HepG2 (cell line): Measurements from ENCODE around the gene MGA. TPM values are rescaled to one million over a fixed set of nuclear protein-coding genes. Genes with fewer than 3 reads are reported as not detected.

Source experiments
- ARID3A ChIP-seq: IDR thresholded peaks from 2 replicates; pipeline ENCODE4 v1.6.1; 2012; ENCODE audit warnings: low read depth, low read length, improper control_type of control experiment
- ARID4A ChIP-seq: sonication (generic); formaldehyde crosslinking; IDR thresholded peaks from 2 replicates; pipeline ENCODE4 v1.5.0; 2020; ENCODE audit warnings: mild to moderate bottlenecking, missing genetic modification reagents, borderline replicate concordance
- CCDC6 ChIP-seq: sonication (generic); formaldehyde crosslinking; IDR thresholded peaks from 2 replicates; pipeline ENCODE4 v1.8.1; 2022; ENCODE audit warnings: mild to moderate bottlenecking, missing genetic modification reagents, moderate library complexity
- CREM ChIP-seq, 2 experiments: sonication (generic) in 1 of 2; formaldehyde crosslinking in 1 of 2; IDR thresholded peaks; 2 replicates each; pipeline versions ENCODE4 v1.4.0 to v1.6.1; 2016 to 2020; ENCODE audit warnings: antibody characterized with exemption in 1 of 2, mild to moderate bottlenecking in 1 of 2, missing genetic modification reagents in 1 of 2
- GATAD2A ChIP-seq: IDR thresholded peaks from 2 replicates; pipeline ENCODE4 v1.6.1; 2016
- HNRNPLL ChIP-seq: fragments of 200-400 bp; formaldehyde crosslinking; IDR thresholded peaks from 2 replicates; pipeline ENCODE4 v1.6.1; 2017; ENCODE audit warnings: mild to moderate bottlenecking, low read depth, low read length; ENCODE audit not compliant: poor library complexity, severe bottlenecking
- KAT7 ChIP-seq: IDR thresholded peaks from 2 replicates; pipeline ENCODE4 v1.6.1; 2018; ENCODE audit warnings: borderline replicate concordance, missing compliant biosample characterization
- NKX3-1 ChIP-seq: sonication (generic); formaldehyde crosslinking; IDR thresholded peaks from 2 replicates; pipeline ENCODE4 v1.5.0; 2020; ENCODE audit warnings: missing genetic modification reagents
- PAF1 ChIP-seq: IDR thresholded peaks from 2 replicates; pipeline ENCODE4 v1.6.1; 2016; ENCODE audit warnings: missing genetic modification reagents, missing compliant biosample characterization
- PRDM4 ChIP-seq: sonication (generic); formaldehyde crosslinking; IDR thresholded peaks from 2 replicates; pipeline ENCODE4 v1.9.0; 2021; ENCODE audit warnings: missing genetic modification reagents, borderline replicate concordance
- SIN3A ChIP-seq: IDR thresholded peaks from 2 replicates; pipeline ENCODE4 v1.6.1; 2011; ENCODE audit warnings: low read depth, mild to moderate bottlenecking, control low read depth, low read length, borderline replicate concordance
- SSRP1 ChIP-seq: IDR thresholded peaks from 2 replicates; pipeline ENCODE4 v1.6.1; 2016; ENCODE audit warnings: control low read depth
- ZMYM4 ChIP-seq: sonication (generic); formaldehyde crosslinking; IDR thresholded peaks from 2 replicates; pipeline ENCODE4 v1.8.1; 2023; ENCODE audit warnings: mild to moderate bottlenecking, missing genetic modification reagents
- ZNF10 ChIP-seq: sonication (generic); formaldehyde crosslinking; IDR thresholded peaks from 2 replicates; pipeline ENCODE4 v1.4.0; 2020; ENCODE audit warnings: mild to moderate bottlenecking, low read depth, missing genetic modification reagents, borderline replicate concordance
- ZNF124 ChIP-seq: sonication (generic); formaldehyde crosslinking; IDR thresholded peaks from 2 replicates; pipeline ENCODE4 v1.4.0; 2020; ENCODE audit warnings: missing genetic modification reagents
- ZNF275 ChIP-seq: sonication (generic); formaldehyde crosslinking; IDR thresholded peaks from 2 replicates; pipeline ENCODE4 v1.8.0; 2022; ENCODE audit warnings: missing genetic modification reagents, mild to moderate bottlenecking, inconsistent platforms, borderline replicate concordance
- ZNF607 ChIP-seq: sonication (generic); formaldehyde crosslinking; IDR thresholded peaks from 2 replicates; pipeline ENCODE4 v1.5.1; 2020; ENCODE audit warnings: missing genetic modification reagents, mild to moderate bottlenecking, borderline replicate concordance
- ZNF775 ChIP-seq: sonication (generic); formaldehyde crosslinking; IDR thresholded peaks from 2 replicates; pipeline ENCODE4 v1.4.0; 2020; ENCODE audit warnings: missing genetic modification reagents, mild to moderate bottlenecking, moderate library complexity, borderline replicate concordance
- ZSCAN22 ChIP-seq: sonication (generic); formaldehyde crosslinking; IDR thresholded peaks from 2 replicates; pipeline ENCODE4 v1.4.0; 2020; ENCODE audit warnings: mild to moderate bottlenecking, missing genetic modification reagents
- polyA plus RNA-seq, 8 experiments: library from polyadenylated mRNA; depleted of rRNA in 3 of 8; stranded (reverse) in 7 of 8; unstranded in 1 of 8; fragments of >200 nt; fragmentation: Illumina TruSeq in 4 of 8; extraction: Trizol in 4 of 8; gene quantifications; 2 replicates each; pipeline versions ENCODE4 v1.2.1 to v1.2.3, GENCODE V29; 2011 to 2016; ENCODE audit warnings: low read depth in 4 of 8, missing spikeins in 1 of 8, mixed read lengths in 1 of 8; ENCODE audit not compliant: insufficient read depth in 1 of 8
- total RNA-seq, 5 experiments: library from RNA; depleted of rRNA; stranded (reverse); fragments of >200 nt; fragmentation: Illumina TruSeq; extraction: Trizol; gene quantifications; 2 replicates each; pipeline ENCODE4 v1.2.3, GENCODE V29; 2016; ENCODE audit warnings: low read depth in 1 of 5

The MGA gene
- total and polyA plus RNA-seq, 2 of the 13 experiments (the other 11 are each of a cell fraction or from before 2014, with no cell fraction given): 5.3 to 59.0 TPM

GRCh38 chr15:41774062-41774881 is 114.1 kb downstream of the MGA start, which contains the start of gene MAPKBP1 (continued):
- no peak for TF ChIP-seq PRDM4 (CRISPR knock-in tag)
- no peak; the same call in 1 of the 2 replicates for TF ChIP-seq SIN3A
- peak; percentile 57; the same call in 1 of the 2 replicates for TF ChIP-seq SSRP1
- TF ChIP-seq PAF1 (CRISPR knock-in tag): 0 out of 2 replicates have a peak, but pooled peaks have one; percentile 68
- TF ChIP-seq CREM (IDR thresholded peaks at IDR 0.05): no peak
- TF ChIP-seq CREM (CRISPR knock-in tag; IDR thresholded peaks at IDR 0.05): no peak
- peak; percentile 96 for TF ChIP-seq ZSCAN22 (CRISPR knock-in tag)
- TF ChIP-seq CCDC6 (CRISPR knock-in tag): peak; percentile 98
- TF ChIP-seq ZNF775 (CRISPR knock-in tag): peak; percentile 41; the same call in 1 of the 2 replicates
- peak; percentile 94; the same call in 1 of the 2 replicates for TF ChIP-seq ZNF607 (CRISPR knock-in tag)
- peak; percentile 96 for TF ChIP-seq ZMYM4 (CRISPR knock-in tag)
- TF ChIP-seq ZNF124 (CRISPR knock-in tag): peak; percentile 88
- TF ChIP-seq ZNF275 (CRISPR knock-in tag): peak; percentile 87; the same call in 1 of the 2 replicates
- TF ChIP-seq NKX3-1 (CRISPR knock-in tag): no peak; the same call in 1 of the 2 replicates
- TF ChIP-seq ARID4A: peak; percentile 90
- peak; percentile 40; the same call in 1 of the 2 replicates for TF ChIP-seq ARID3A
- TF ChIP-seq KAT7 (CRISPR knock-in tag): no peak; the same call in 1 of the 2 replicates
- peak; percentile 90 for TF ChIP-seq GATAD2A (CRISPR knock-in tag)
- TF ChIP-seq ZNF10 (CRISPR knock-in tag): no peak
- TF ChIP-seq HNRNPLL: peak; percentile 92
